ENCODE data around the gene ABCG5.

The ABCG5 gene

GRCh38 chr2:43812947-43813346 lies 25.7 kb downstream of the ABCG5 start:
- no peak for DNase-seq
- Histone ChIP-seq H2AFZ (ENCODE audit: low read length) (no peak overlapping the region), H3K27ac (ENCODE audit: low read length) (no peak overlapping the region), H3K4me2 (ENCODE audit: low read depth, low read length) (no peak overlapping the region), H3K9ac (ENCODE audit: low read length) (no peak overlapping the region), H3K4me1 (ENCODE audit: low read length) (no peaks in the 10 kb centered on the region), H4K20me1 (ENCODE audit: insufficient read depth, low read length) (no peaks in the 10 kb centered on the region), H3K9me2 (replicated peaks; ENCODE audit: insufficient read depth, low read length) (no peaks in the 10 kb centered on the region), H3K79me2 (ENCODE audit: low read length) (no peaks in the 10 kb centered on the region), H3K36me3 (replicated peaks; ENCODE audit: insufficient read depth, low read length) (no peaks in the 10 kb centered on the region), H3K9me3 (replicated peaks; ENCODE audit: insufficient read depth, low read length) (no peaks in the 10 kb centered on the region), H3K27me3 (replicated peaks; ENCODE audit: insufficient read depth, low read length) (no peaks in the 10 kb centered on the region), H3K4me3 (ENCODE audit: low read length) (no peak overlapping the region), H3F3A (ENCODE audit: insufficient read depth, low read length) (no peaks in the 10 kb centered on the region)
- TF ChIP-seq EZH2 (optimal IDR thresholded peaks at IDR 0.05; ENCODE audit: low read depth, low read length) (no peak), EZH2phosphoT487 (IDR thresholded peaks at IDR 0.05; ENCODE audit: low read length) (no peak), CTCF (IDR thresholded peaks at IDR 0.05; ENCODE audit: low read length) (no peak)

GRCh38 chr2:43812006-43812405 lies 26.6 kb downstream of the ABCG5 start:
- no peak for DNase-seq
- H3K4me3 ChIP-seq (ENCODE audit: low read length), result no peak overlapping the region
- H3K27me3 ChIP-seq (replicated peaks; ENCODE audit: insufficient read depth, low read length), result no peaks in the 10 kb centered on the region
- no peak for TF ChIP-seq EZH2phosphoT487 (IDR thresholded peaks at IDR 0.05; ENCODE audit: low read length)
- TF ChIP-seq CTCF (IDR thresholded peaks at IDR 0.05; ENCODE audit: low read length), result no peak
- TF ChIP-seq EZH2 (optimal IDR thresholded peaks at IDR 0.05; ENCODE audit: low read depth, low read length), result no peak
- H3K9me3 ChIP-seq (replicated peaks; ENCODE audit: insufficient read depth, low read length), result no peaks in the 10 kb centered on the region
- H3K9me2 ChIP-seq (replicated peaks; ENCODE audit: insufficient read depth, low read length), result no peaks in the 10 kb centered on the region
- H3K4me2 ChIP-seq (ENCODE audit: low read depth, low read length), result no peak overlapping the region
- H3F3A ChIP-seq (ENCODE audit: insufficient read depth, low read length), result no peaks in the 10 kb centered on the region
- H3K27ac ChIP-seq (ENCODE audit: low read length), result no peak overlapping the region
- no peaks in the 10 kb centered on the region for H3K4me1 ChIP-seq (ENCODE audit: low read length)
- H3K36me3 ChIP-seq (replicated peaks; ENCODE audit: insufficient read depth, low read length), result no peaks in the 10 kb centered on the region
- H4K20me1 ChIP-seq (ENCODE audit: insufficient read depth, low read length), result no peaks in the 10 kb centered on the region
- H3K9ac ChIP-seq (ENCODE audit: low read length), result no peak overlapping the region
- no peaks in the 10 kb centered on the region for H3K79me2 ChIP-seq (ENCODE audit: low read length)
- no peak overlapping the region for H2AFZ ChIP-seq (ENCODE audit: low read length)

- Histone ChIP-seq H3K4me1 (ENCODE audit: low read length) (no peaks in the 10 kb centered on the region), H3K4me3 (ENCODE audit: low read length) (no peak overlapping the region), H4K20me1 (ENCODE audit: insufficient read depth, low read length) (no peaks in the 10 kb centered on the region), H3K27ac (ENCODE audit: low read length) (no peak overlapping the region), H3K36me3 (replicated peaks; ENCODE audit: insufficient read depth, low read length) (no peaks in the 10 kb centered on the region), H3K4me2 (ENCODE audit: low read depth, low read length) (no peak overlapping the region), H3K9ac (ENCODE audit: low read length) (no peak overlapping the region), H3K27me3 (replicated peaks; ENCODE audit: insufficient read depth, low read length) (no peaks in the 10 kb centered on the region), H3F3A (ENCODE audit: insufficient read depth, low read length) (no peaks in the 10 kb centered on the region), H3K9me2 (replicated peaks; ENCODE audit: insufficient read depth, low read length) (no peaks in the 10 kb centered on the region), H2AFZ (ENCODE audit: low read length) (no peak overlapping the region), H3K79me2 (ENCODE audit: low read length) (no peaks in the 10 kb centered on the region), H3K9me3 (replicated peaks; ENCODE audit: insufficient read depth, low read length) (no peaks in the 10 kb centered on the region)
- no peak for TF ChIP-seq EZH2 (optimal IDR thresholded peaks at IDR 0.05; ENCODE audit: low read depth, low read length)
- TF ChIP-seq CTCF (IDR thresholded peaks at IDR 0.05; ENCODE audit: low read length), result no peak
- TF ChIP-seq EZH2phosphoT487 (IDR thresholded peaks at IDR 0.05; ENCODE audit: low read length), result no peak
- no peak for DNase-seq
Measured at GRCh38 chr2:43810888-43811287, 27.8 kb downstream of the ABCG5 start.

All from MM.1S (cell line).